Fibroblast of skin of abdomen (primary cell): ENCODE measurements around the gene GRAMD1C. TPM values are rescaled to one million over a fixed set of nuclear protein-coding genes. Genes with fewer than 3 reads are reported as not detected.
"Not testable (repeated sequence)": the region's sequence is repeated elsewhere in the genome, so short reads cannot be mapped to it uniquely, and the experiment has no call there.

Experiments used
- DNase-seq: peaks from one replicate; pipeline ENCODE4 v3.0.0-alpha.2; 2013
- polyA plus RNA-seq, 2 experiments: library from polyadenylated mRNA; unstranded; fragments of 120-200 nt; gene quantifications; one replicate each; pipeline ENCODE4 v1.2.1, GENCODE V29; 2013; ENCODE audit not compliant: insufficient read length in 2 of 2

GRAMD1C gene
- 4.8 TPM for polyA plus RNA-seq (2013, experiment 1 of 2; ENCODE audit: insufficient read length)
- polyA plus RNA-seq (2013, experiment 2 of 2; ENCODE audit: insufficient read length) = 3.9 TPM

GRCh38 chr3:113838631-113839209 is at the start of gene GRAMD1C:
GRAMD1C (plus strand) TSS chr3:113838788; CDS start chr3:113838910, 122 bp downstream.
- DNase-seq = peak; percentile 89

GRCh38 chr3:113791381-113791780 is 47.2 kb upstream of the GRAMD1C start:
- DNase-seq = no peak

GRCh38 chr3:113794526-113794925 is 44.1 kb upstream of the GRAMD1C start:
- DNase-seq = no peak

DNA sequence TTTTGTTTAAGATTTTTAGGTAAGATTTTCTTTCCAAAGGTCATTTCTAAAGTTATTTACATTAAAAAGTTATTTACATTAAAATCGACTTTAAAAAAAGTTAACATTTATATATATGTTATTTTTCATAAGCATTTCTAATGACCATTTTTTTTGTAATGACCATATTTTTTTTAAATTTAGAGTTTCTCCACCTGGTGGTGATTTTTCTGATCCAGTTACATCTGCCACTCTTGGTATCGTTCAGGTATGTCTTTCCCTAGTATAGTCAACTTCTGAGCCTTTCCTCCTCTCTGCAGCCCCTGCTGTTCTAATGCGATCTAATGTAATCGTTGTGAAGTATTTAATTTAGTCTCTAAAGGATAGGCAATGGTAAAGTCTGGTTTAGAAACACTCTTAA is 42.9 kb upstream of the GRAMD1C start:
- no peak for DNase-seq

- DNase-seq = no peak
These were observed 35.7 kb upstream of the GRAMD1C start for GRCh38 chr3:113802795-113803455.

- no peak for DNase-seq
These were observed 33.9 kb upstream of the GRAMD1C start for GRCh38 chr3:113804661-113805060.

- no peak for DNase-seq
These were observed 33.3 kb upstream of the GRAMD1C start for GRCh38 chr3:113805249-113805648.

DNA sequence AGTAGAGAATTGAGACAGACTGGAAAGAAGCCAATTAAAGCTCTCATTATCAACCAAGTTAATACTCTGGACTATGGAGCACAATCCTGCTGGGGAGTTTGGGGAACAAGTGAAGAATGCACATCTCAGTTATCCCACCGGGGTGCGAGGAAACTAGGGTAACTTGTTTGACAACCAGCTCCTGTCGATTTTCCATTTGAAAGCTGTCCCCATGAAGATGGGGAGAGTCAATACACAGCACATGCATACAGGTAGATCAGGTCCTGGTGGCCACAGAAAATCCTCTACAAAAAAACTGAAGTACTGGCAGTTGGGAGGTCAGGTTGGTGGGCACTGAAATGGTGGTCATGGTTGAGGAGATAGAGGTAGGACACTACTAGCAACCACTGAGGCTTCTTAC is 25.7 kb upstream of the GRAMD1C start:
- DNase-seq = no peak

- no peak for DNase-seq
These were observed 18.7 kb upstream of the GRAMD1C start for GRCh38 chr3:113819866-113820265.

DNA sequence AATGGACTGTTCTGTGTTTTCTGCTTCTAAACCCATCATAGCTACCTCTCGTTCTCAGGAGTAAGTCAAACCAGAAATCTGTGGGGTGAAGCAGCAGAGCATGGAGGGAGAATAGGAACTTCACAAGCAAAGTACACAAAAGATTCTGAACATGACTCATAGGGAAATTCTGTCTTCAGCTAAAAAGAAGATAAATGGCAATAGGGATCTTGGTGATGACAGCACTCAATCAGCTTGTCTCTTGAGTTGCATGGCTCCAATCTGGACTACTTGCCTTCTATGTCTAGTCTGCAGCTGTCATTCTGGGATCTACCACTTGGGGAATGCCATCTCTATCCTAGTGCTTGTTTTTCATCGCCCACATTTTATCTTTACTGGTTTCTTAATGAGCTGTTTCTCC is 13.5 kb upstream of the GRAMD1C start:
- peak; percentile 65 for DNase-seq

- DNase-seq = no peak
These were observed 10.0 kb upstream of the GRAMD1C start for GRCh38 chr3:113828600-113828999.

GRCh38 chr3:113829576-113830354 is 8.8 kb upstream of the GRAMD1C start:
- no peak for DNase-seq

GRCh38 chr3:113831103-113831355 is 7.6 kb upstream of the GRAMD1C start:
- DNase-seq = no peak

DNA sequence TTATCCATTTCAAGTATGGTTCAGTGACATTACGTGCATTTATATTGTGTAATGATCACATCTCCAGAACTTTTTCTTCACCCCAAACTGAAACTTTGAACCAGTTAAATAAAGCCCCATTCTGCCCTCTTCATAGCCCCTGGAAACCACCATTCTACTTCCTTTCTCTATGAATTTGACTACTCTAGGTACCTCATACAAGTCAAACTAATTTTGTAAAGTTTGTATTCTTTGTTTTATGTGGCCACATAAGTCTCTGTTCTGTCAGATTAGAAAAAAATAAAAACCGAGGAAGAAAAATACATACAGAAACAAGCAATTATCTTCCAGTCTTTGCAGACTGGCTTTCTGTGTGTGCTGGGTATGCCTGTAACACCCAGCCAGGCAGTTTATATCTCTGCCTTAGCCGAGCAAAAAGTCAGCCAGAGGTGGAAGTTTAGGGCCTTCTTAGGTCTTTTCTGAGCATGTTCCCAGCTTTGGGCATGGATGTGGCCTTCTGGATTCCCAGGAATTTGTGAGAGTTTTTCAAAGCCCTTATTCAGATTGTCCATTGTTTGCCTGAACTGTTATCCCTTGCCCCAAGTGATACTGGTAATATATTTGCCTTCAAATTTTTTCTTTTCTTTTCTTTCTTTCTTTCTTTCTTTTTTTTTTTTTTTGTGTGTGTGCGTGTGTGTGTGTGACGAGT is 6.0 kb upstream of the GRAMD1C start:
- DNase-seq = peak; percentile 13

- DNase-seq = peak; percentile 6
These were observed 3.6 kb upstream of the GRAMD1C start for GRCh38 chr3:113834983-113835382.

DNA sequence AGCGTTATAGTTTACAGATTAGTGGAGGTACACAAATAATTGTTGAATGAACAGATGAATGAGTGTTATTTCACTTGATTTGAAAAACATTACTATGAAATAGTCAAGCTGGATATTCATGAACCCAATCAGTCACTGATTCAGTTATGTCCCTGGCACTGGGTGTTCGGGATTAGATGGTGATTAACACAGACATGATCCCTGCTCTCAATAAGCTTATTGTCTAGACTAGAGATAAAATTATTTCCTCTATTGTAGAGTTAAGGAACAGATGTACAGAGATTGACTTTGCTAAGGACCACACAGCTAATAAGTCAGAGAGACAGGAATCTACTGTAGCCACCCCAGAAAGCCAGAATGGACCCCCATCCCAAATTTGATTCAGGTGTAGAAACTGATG is 963 bp downstream of the GRAMD1C start:
- no peak for DNase-seq

DNA sequence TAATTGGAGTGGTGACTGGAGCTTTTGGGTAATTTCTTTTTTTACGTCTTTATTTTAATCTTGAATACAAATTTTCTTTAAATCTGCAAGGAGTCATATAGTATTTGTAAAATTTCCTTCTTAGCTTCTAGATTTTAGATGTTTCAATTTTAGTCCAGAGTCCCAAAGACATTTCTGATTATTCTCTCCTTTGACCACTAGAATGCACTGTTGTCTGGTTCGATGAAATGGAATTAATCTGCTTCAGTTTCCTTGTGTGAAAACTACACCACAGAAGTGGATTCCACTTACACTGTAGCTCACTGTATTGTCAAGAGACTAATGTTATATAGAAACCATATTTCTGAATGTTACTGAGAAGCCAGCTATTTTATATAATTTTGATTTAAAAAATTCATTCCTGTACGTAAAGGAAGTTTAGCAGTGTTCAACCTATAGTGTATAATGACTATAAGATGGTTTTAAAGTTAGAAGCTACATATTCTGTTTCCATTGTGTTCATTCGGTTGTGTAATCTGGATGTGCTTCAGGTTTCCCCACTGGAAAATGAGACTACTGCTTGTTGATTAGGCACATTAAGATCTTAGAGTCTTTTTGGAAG is 6.1 kb downstream of the GRAMD1C start:
- peak; percentile 40 for DNase-seq

DNA sequence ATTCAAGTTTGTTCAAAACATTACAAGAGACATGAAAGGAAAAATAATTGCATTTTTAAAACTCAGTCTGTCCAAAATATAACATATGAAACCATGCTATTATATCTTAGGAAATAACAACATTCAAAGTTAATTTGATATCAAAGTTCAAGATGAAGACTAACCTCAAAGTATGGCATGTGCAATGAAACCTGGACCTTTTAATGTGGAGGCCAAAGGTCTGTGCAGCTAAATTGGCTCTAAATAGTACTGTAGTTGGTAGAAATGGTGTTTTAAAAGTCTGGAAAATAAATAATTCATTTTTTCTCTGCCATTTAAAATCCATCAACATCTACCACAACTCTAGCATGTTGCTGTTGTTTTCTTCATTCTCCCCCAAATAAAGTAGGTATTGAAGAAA is 8.7 kb downstream of the GRAMD1C start:
- DNase-seq = no peak

- DNase-seq = no peak
These were observed 9.3 kb downstream of the GRAMD1C start for GRCh38 chr3:113847664-113848461.

DNA sequence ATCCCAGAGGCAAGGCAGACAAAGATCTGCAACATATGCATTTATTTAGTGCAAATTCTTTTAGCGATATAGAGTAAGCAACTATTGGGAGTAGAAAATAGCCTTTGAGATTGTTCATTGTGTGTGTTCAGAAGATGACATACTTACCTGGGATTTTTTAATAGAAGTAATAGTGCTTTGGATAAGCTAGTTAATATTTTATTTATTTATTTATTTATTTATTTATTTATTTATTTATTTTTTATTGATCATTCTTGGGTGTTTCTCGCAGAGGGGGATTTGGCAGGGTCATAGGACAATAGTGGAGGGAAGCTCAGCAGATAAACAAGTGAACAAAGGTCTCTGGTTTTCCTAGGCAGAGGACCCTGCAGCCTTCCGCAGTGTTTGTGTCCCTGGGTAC is 10.5 kb downstream of the GRAMD1C start:
- not testable (repeated sequence) for DNase-seq

GRCh38 chr3:113849841-113850240 is 11.3 kb downstream of the GRAMD1C start:
- DNase-seq = not testable (repeated sequence)

DNA sequence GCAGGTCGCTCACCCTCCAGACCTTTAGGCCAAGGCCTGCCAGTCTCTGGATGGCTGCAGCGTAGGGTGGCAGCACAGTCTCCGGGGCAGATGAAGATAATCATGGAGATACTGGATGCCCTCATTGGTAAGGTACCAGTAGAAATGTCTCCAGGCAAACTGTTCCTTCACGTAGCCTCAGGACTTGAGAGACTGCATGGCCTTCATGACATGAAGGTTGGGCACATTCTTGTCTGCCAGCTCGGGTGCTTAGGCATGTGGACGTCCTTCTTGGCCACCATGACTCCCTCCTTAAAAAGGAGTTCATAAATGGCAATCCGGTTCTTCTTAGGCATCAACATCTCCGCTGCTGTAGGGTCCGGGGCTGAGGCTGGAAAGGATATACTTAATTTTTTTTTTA is 11.8 kb downstream of the GRAMD1C start:
- DNase-seq = not testable (repeated sequence)
